SH-SY5Y (cell line): ENCODE data around the gene BRPF1.

ENCODE experiments used
- GATA2 ChIP-seq: IDR thresholded peaks from 2 replicates; pipeline ENCODE4 v1.6.1; 2011; ENCODE audit warnings: mild to moderate bottlenecking, low read depth, low read length
- GATA3 ChIP-seq: IDR thresholded peaks from 2 replicates; pipeline ENCODE4 v1.6.1; 2011; ENCODE audit warnings: low read depth, mild to moderate bottlenecking, low read length, moderate library complexity

BRPF1 gene

DNA sequence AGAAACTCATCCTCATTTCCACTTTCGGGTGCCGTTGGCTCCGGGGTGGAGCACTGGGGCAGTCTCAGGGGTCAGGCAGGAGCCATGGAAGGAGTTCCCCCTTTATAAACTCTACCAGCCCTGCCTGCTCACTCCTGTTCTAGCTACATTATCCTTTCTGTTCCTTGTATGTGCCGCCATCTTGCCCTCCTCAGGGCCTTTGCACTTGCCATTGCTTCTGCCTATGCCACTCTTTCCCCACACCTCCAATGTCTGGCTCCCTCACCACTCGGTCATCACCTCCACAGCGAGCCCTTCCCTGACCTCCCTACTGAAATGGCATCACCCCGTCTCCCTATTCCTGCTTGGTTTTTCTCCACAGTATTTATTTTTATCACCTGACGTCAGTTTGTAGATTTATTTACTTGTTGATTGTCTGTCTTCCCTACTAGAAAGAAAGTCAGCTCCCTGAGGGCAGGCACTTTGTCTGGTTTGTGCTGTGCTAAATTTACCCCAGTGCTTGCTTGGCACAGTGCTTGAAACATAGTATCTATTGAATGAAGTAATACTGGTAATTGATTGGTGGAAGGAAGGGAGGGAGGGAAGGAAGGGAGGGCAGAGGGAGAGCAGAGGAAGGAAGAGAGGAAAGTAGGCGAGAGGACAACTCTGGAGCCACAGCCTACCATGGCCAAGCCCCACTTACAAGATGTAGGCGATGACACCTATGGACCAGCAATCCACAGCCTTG, 29.4 kb downstream of the BRPF1 start:
- no peak for TF ChIP-seq GATA2
- TF ChIP-seq GATA3: no peak

DNA sequence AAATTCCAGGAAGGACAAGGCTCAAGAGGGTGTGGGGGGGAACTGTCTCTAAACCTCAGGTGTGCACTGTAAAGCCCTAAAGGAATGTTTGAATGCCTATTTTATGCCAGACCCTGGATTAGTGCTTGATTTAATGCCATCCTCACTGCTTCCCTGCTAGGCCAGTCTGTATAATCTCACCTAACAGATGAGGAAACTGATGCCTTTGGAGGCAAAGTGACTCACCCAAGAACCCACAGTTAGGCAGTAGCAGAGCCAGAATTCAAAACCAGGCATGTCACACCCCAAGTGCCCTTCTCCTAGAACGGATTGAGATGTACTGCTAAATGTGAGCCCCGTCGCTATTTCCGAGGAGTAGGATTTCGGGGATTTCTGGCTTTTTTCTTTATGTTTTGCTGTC, 30.4 kb downstream of the BRPF1 start:
- TF ChIP-seq GATA2 (no peak), GATA3 (no peak)

GRCh38 chr3:9762871-9763270, 31.3 kb downstream of the BRPF1 start:
- TF ChIP-seq GATA3 (no peak), GATA2 (no peak)

- TF ChIP-seq GATA2 (no peak), GATA3 (no peak)
Observed at GRCh38 chr3:9765865-9766264, 34.3 kb downstream of the BRPF1 start.

- no peak for TF ChIP-seq GATA3
- TF ChIP-seq GATA2: no peak
Observed at GRCh38 chr3:9767418-9767817, 35.9 kb downstream of the BRPF1 start.

DNA sequence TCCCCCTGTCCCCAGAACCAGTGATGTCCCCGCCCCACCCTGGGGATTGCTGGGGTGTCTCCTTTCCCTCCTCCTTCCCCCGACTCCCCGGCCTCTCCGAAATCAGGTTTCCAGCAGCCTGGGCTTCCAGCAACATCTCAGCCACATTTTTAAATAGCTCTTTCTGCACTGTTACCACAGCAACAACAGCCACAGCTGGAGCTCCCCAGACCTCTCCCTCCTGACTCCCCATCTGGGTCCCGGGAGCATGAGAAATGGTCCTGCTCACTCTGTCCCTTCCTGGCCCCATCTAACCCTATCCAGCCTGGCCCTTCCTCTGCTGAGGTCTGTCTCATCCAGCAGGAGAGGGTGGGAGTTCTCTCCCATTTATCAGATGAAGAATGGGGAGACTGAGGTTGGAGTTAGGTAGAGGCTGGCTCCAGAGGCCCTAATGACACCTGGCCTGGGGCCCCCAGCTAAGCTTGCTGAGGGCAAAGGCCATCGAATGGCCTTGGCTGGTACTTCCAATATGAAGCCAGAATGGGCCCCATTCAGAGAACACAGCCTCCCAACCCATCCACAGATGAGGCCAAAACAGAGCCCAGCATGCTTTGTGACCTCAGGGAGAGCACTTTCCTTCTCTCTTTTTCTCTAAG, 36.7 kb downstream of the BRPF1 start:
- no peak for TF ChIP-seq GATA3
- TF ChIP-seq GATA2: no peak

DNA sequence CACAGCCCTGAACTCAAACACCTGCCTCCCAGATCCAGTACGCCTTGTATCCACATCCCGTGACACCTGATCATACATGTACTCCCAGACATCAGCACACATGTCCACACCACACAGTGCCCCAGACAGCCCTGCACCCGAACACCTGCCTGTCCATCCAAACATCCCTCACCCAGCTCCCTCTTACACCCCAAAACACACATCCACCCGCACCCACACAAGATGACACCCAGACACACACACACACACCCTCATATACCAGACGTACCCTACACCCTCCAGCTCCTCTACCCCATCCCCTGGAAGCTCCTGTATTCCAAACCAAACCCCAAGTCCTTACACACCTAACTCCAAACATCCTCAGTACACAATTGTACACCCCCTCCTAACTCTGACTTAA, 37.5 kb downstream of the BRPF1 start:
- no peak for TF ChIP-seq GATA2
- TF ChIP-seq GATA3: no peak

- TF ChIP-seq GATA3 (no peak), GATA2 (no peak)
Observed at GRCh38 chr3:9769426-9770275, 38.1 kb downstream of the BRPF1 start, which contains the start of gene CAMK1. Gene CAMK1 (minus strand): TSS chr3:9769947. CDS start chr3:9767749, 2,198 bp downstream.

DNA sequence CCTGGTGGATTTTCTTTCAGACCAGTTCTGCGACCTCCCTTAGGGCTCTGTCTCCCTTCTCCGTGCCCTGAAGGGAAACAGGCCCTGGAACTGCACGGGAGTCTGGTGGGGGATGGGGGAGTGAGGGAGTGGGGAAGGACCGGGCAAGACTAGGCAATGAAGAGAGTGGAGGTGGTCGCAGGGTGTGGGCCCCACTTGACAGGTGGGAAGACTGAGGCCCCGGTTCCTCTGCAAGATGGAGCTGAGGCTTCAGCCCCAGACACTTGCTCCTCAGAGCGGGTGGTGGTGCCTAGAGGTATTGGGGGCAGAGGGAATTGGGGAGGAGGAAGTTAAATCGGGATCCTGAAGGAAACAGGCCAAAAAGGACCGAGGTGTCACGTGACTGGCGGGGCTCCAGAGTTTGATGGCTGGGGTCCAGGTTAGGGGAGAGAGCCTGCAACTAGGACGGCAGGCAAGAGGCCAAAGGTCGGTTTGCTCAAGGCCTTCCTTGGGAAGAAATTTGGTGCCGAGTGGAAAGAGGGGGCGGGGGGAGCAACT, 38.8 kb downstream of the BRPF1 start:
- TF ChIP-seq GATA2 (no peak), GATA3 (no peak)

DNA sequence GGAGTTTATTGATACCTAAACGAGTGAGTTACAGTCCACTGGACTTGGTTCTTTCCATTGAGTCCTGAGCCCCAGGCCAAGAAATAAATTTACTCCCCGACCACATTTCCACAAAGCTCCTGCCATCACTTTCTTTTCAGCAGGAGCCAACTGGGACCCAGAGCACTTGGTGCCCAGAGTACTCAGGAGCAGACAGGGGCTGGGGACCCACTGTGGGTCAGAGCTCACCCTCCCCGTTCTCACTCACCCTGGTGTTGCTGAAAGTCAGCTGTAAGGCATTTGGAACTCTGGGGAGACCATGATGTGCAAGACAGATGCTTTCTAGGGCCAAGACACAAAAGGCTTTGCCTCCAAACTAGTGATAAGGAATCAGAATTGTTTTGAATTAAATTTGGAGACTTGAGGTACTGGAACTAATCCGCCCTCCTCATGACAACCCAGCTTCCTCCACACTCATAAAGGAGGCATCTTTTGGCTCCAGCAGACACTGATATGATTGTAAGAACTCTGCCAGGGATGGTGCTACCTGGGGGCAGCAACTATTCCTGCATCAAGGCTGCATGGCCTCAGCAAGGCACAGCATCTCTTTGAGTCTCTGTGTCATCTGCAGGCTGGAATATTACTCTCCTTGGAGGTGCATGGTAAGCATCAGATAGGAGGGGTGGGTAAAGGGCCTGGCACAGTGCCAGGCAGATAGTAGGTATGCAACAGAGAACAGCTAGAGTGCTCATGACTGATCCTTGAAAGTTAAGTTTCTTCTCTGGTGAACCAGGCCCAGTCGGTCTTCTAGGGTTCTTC, 45.6 kb downstream of the BRPF1 start:
- TF ChIP-seq GATA3 (no peak), GATA2 (no peak)

DNA sequence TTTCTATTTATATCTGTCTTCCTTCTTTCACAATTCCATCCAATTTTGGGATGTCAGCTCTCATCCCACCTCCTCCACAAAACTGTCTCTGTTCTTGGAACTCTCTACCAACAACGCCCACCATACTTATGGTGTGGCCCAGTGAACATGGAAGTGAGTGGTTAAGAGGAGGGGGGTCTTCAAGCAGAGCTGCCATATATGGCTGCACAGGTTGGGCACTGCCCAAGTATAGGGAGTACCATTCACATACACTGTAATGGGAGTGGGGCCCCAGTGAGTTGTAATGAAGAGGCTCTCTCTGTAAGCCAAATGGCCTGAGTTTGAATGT, 46.1 kb downstream of the BRPF1 start:
- TF ChIP-seq GATA2 (no peak), GATA3 (no peak)

- TF ChIP-seq GATA2 (no peak), GATA3 (no peak)
Observed at GRCh38 chr3:9778143-9779074, 46.9 kb downstream of the BRPF1 start.

GRCh38 chr3:9779075-9779593, 47.6 kb downstream of the BRPF1 start:
- TF ChIP-seq GATA2 (no peak), GATA3 (no peak)

DNA sequence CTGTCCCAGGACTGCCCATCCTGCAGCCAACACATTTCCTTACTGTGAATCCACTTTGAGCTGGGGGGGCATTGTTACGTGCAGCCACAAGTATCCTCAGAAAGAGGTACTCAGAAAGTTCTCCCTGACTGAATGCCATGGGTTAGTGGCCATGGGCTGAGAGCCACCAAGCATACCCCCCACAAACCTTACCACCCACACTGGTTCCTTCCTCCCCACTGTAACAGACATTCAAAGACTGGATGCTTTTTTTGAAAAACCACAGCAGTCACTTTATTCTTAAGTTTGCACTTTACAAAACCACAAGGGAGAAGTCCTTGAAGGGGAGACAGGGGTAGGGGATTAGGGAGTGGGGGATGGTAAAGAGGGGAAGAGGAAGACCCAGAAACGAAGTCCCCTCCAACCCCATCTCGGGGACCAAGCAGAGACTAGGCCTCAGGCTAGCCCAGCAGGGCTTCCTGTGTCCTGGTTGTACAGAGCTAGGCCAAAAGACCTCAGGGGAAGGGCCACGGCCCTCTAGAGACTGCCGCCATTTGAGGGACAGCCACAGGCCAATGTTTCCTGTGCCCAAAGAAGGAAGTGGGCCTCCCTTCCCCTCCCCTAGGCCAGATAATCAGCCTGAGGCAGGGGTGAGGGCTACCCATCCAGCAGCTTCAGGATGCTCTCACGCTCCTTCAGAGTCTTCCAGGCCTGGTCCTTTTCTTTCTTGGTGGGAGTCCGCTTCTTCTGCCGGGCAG, 48.4 kb downstream of the BRPF1 start:
- no peak for TF ChIP-seq GATA2
- TF ChIP-seq GATA3: no peak
